Keratinocyte (primary cell): ENCODE results near the gene EYS. TPM values are rescaled to one million over a fixed set of nuclear protein-coding genes. Genes with fewer than 3 reads are reported as not detected.

ENCODE experiments used
- DNase-seq: peaks from one replicate; pipeline ENCODE4 v3.0.0-alpha.2; 2011; ENCODE audit warnings: low read depth, missing footprints, low spot score
- FAIRE-seq: peaks from 2 replicates; lab custom pipeline; 2011; peaks lifted over from hg19 to GRCh38; lab: Jason Lieb, UNC
- H2AFZ ChIP-seq: 2 replicates; pipeline ENCODE4 v1.6.0; 2012; ENCODE audit warnings: low read length, control low read depth, inconsistent platforms; ENCODE audit not compliant: control insufficient read depth
- H3K27ac ChIP-seq: 2 replicates; pipeline ENCODE4 v1.5.1; 2011; ENCODE audit warnings: low read length; ENCODE audit not compliant: control insufficient read depth, insufficient read depth
- H3K27me3 ChIP-seq: 3 replicates; pipeline ENCODE4 v1.6.0; 2011; ENCODE audit warnings: low read length; ENCODE audit not compliant: control insufficient read depth, insufficient read depth; ENCODE audit errors: extremely low read depth
- H3K36me3 ChIP-seq, 2 experiments: 2 replicates in 1 of 2; 3 replicates in 1 of 2; pipeline ENCODE4 v1.5.1; 2011; ENCODE audit warnings: low read length in 2 of 2, mild to moderate bottlenecking in 1 of 2; ENCODE audit not compliant: control insufficient read depth in 2 of 2, insufficient read depth in 2 of 2; ENCODE audit errors: extremely low read depth in 1 of 2
- H3K4me1 ChIP-seq: 3 replicates; pipeline ENCODE4 v1.5.1; 2011; ENCODE audit warnings: low read length; ENCODE audit not compliant: control insufficient read depth, insufficient read depth; ENCODE audit errors: extremely low read depth
- H3K4me2 ChIP-seq: 3 replicates; pipeline ENCODE4 v1.6.0; 2011; ENCODE audit warnings: low read depth, low read length; ENCODE audit not compliant: control insufficient read depth, insufficient read depth; ENCODE audit errors: extremely low read depth
- H3K4me3 ChIP-seq, 3 experiments: fragments of 200-600 bp in 1 of 3; sonication (generic) in 1 of 3; 2 replicates in 2 of 3; 3 replicates in 1 of 3; pipeline ENCODE4 v1.5.1; 2011 to 2016; ENCODE audit warnings: low read length in 3 of 3, mild to moderate bottlenecking in 3 of 3, control low read depth in 2 of 3, inconsistent platforms in 1 of 3, low read depth in 1 of 3, mixed read lengths in 1 of 3, mixed run types in 1 of 3, moderate library complexity in 1 of 3; ENCODE audit not compliant: control insufficient read depth in 2 of 3, insufficient read depth in 2 of 3; ENCODE audit errors: extremely low read depth in 1 of 3
- H3K79me2 ChIP-seq: 2 replicates; pipeline ENCODE4 v1.6.0; 2012; ENCODE audit warnings: low read length; ENCODE audit not compliant: control insufficient read depth, insufficient read depth
- H3K9ac ChIP-seq: 3 replicates; pipeline ENCODE4 v1.6.0; 2011; ENCODE audit warnings: low read length; ENCODE audit not compliant: control insufficient read depth, insufficient read depth; ENCODE audit errors: extremely low read depth
- H3K9me1 ChIP-seq: 3 replicates; pipeline ENCODE4 v1.6.0; 2011; ENCODE audit warnings: low read length; ENCODE audit not compliant: control insufficient read depth, insufficient read depth; ENCODE audit errors: extremely low read depth
- H3K9me3 ChIP-seq: 2 replicates; pipeline ENCODE4 v1.5.1; 2012; ENCODE audit warnings: low read depth, low read length; ENCODE audit not compliant: control insufficient read depth
- H4K20me1 ChIP-seq: 3 replicates; pipeline ENCODE4 v1.6.0; 2011; ENCODE audit warnings: low read length; ENCODE audit not compliant: control insufficient read depth, insufficient read depth; ENCODE audit errors: extremely low read depth
- EZH2 ChIP-seq: IDR thresholded peaks from one replicate; pipeline ENCODE4 v1.6.1; 2012; ENCODE audit warnings: inconsistent platforms, mild to moderate bottlenecking, low read length, moderate library complexity
- dilution Hi-C: fragments of 300-500 bp; cut with MboI; formaldehyde crosslinking; loops from one replicate; pipeline ENCODE4 v1.7.0; 2020; ENCODE audit warnings: low sequenced_read_pairs; ENCODE audit not compliant: extremely low pct_ligation_motif_present
- polyA plus RNA-seq, 5 experiments: library from polyadenylated mRNA; depleted of rRNA in 3 of 5; stranded (reverse) in 3 of 5; stranded (forward) in 1 of 5; unstranded in 1 of 5; fragments of >200 nt; gene quantifications; 1 replicate in 1 of 5; 2 replicates in 3 of 5; 3 replicates in 1 of 5; pipeline versions ENCODE4 v1.2.1 to v1.2.3, GENCODE V29; 2011 to 2012; ENCODE audit warnings: missing spikeins in 2 of 5, low read depth in 1 of 5, low replicate concordance in 1 of 5
- TF ChIP-seq, protein P1 (sequence below), 3 experiments: IDR thresholded peaks in 1 of 3; conservative IDR thresholded peaks in 1 of 3; optimal IDR thresholded peaks in 1 of 3; 2 replicates in 2 of 3; 3 replicates in 1 of 3; pipeline versions ENCODE3 to v1.5.1; 2011; ENCODE audit warnings: low read length in 3 of 3, mild to moderate bottlenecking in 3 of 3, moderate library complexity in 2 of 3, control low read depth in 1 of 3, inconsistent platforms in 1 of 3; ENCODE audit not compliant: insufficient read depth in 2 of 3; ENCODE audit errors: extremely low read depth in 1 of 3

EYS gene
- polyA plus RNA-seq, 1 donor (not counting 4 experiments of a cell fraction or from before 2014, with no cell fraction given) = 0.34 TPM

DNA sequence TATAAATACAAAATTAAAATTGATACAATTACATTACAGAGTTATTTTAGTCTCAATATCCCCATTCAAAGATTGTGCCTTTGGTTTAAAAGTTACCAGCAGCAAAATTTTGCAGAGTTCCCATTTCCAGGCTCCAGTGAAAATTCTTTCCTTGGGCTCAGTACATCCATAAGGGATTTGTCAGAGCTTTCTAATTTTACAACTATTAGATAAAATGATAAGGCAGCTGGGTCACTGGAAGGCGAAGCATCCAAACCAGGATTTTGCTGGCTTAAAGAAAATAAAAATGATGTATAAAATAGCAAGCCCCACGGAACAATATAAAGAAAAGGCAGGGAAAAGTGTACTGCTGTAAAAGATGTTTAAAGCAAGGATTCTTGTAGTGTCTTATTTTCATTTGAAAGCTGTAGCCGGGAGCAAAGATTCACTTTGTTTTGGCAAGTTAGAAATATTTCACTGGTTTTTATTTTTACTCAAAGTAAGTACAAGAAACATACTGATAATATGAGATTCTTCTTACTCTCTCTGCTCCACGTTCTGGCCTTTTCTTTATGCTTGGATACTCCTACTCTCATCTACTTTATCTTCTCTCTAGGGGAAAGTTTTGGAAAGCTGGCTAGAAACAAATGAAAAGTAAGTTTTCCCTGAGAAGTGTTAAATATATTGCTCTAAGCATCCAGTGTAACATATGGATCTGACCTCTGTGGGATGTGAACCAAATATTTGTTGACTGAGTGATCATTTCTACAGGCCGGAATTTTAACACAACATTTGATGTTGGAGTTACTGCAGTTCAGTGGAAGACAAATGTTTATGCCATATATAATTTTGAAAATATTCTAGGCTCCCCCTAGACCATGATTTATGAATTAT, 1583.0 kb downstream of the EYS start:
- Histone ChIP-seq H3K4me3 (no peak overlapping the region), H3K27me3 (no peaks in the 10 kb centered on the region), H2AFZ (no peak overlapping the region), H4K20me1 (no peaks in the 10 kb centered on the region), H3K4me2 (no peak overlapping the region), H3K9me1 (no peaks in the 10 kb centered on the region), H3K79me2 (no peaks in the 10 kb centered on the region), H3K27ac (no peak overlapping the region), H3K9ac (no peak overlapping the region), H3K4me1 (no peaks in the 10 kb centered on the region), H3K36me3 (no peaks in the 10 kb centered on the region), H3K9me3 (no peaks in the 10 kb centered on the region)
- DNase-seq (no peak), FAIRE-seq (no peak)
- dilution Hi-C loops = no loop called here
- TF ChIP-seq, protein P1, sequence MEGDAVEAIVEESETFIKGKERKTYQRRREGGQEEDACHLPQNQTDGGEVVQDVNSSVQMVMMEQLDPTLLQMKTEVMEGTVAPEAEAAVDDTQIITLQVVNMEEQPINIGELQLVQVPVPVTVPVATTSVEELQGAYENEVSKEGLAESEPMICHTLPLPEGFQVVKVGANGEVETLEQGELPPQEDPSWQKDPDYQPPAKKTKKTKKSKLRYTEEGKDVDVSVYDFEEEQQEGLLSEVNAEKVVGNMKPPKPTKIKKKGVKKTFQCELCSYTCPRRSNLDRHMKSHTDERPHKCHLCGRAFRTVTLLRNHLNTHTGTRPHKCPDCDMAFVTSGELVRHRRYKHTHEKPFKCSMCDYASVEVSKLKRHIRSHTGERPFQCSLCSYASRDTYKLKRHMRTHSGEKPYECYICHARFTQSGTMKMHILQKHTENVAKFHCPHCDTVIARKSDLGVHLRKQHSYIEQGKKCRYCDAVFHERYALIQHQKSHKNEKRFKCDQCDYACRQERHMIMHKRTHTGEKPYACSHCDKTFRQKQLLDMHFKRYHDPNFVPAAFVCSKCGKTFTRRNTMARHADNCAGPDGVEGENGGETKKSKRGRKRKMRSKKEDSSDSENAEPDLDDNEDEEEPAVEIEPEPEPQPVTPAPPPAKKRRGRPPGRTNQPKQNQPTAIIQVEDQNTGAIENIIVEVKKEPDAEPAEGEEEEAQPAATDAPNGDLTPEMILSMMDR (optimal IDR thresholded peaks at IDR 0.05 in 1 of 3, IDR thresholded peaks at IDR 0.05 in 1 of 3, conservative IDR thresholded peaks at IDR 0.05 in 1 of 3; ENCODE audit: extremely low read depth in 1 of 3, insufficient read depth in 2 of 3, low read length in 3 of 3) = no peak
- no peak for TF ChIP-seq EZH2

DNA sequence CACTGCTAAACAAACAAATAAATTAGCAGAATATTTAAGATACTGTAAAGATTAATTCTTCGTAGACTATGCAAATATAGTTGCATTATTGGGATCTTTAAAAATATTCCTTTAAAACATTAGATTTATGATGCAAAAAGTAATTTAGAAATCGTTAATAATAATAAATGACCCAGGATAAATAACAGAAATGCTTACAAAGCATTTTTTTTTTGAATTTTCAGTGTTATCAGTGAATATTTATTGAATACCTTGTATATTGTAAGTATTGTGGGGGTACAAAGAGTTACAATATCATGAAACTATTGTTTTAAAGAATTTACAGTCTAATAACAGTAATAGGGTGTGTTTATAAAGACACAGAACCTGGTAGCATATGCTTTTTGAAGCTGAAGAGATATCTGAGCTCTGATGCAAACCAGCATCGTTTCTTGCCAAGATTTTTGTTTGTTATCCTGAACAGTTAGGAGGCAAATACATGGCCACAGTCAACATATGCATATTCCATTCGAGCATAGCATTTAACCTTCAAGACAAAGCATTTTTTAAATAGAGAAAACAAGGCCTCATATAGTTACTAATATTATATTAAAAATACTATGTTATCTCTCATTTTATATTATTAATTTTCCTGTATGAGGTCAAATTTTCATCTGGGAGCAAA, 1584.2 kb downstream of the EYS start:
- Histone ChIP-seq H3K79me2 (no peaks in the 10 kb centered on the region), H2AFZ (no peak overlapping the region), H3K27me3 (no peaks in the 10 kb centered on the region), H3K36me3 (no peaks in the 10 kb centered on the region), H3K4me1 (no peaks in the 10 kb centered on the region), H3K4me3 (no peak overlapping the region), H3K9me3 (no peaks in the 10 kb centered on the region), H3K27ac (no peak overlapping the region), H4K20me1 (no peaks in the 10 kb centered on the region), H3K4me2 (no peak overlapping the region), H3K9ac (no peak overlapping the region), H3K9me1 (no peaks in the 10 kb centered on the region)
- DNase-seq = no peak
- dilution Hi-C loops = no loop called here
- no peak for TF ChIP-seq EZH2
- TF ChIP-seq, protein P1 (optimal IDR thresholded peaks at IDR 0.05 in 1 of 3, IDR thresholded peaks at IDR 0.05 in 1 of 3, conservative IDR thresholded peaks at IDR 0.05 in 1 of 3; ENCODE audit: extremely low read depth in 1 of 3, insufficient read depth in 2 of 3, low read length in 3 of 3) = no peak
- peak; percentile 39 for FAIRE-seq
